GM23338 (cell line): ENCODE measurements around the gene SYNE2. TPM values are rescaled to one million over a fixed set of nuclear protein-coding genes. Genes with fewer than 3 reads are reported as not detected.

Experiments
- ATAC-seq: fragments of 200-7000 bp; cut with Tn5 transposase; 3 replicates; pipeline ENCODE4 v1.9.1; 2020
- DNase-seq: peaks from one replicate; pipeline ENCODE4 v3.0.0-alpha.2; 2015; ENCODE audit warnings: low spot score
- H2AFZ ChIP-seq: fragments of 200-600 bp; sonication (generic); 2 replicates; pipeline ENCODE4 v1.8.0; 2016; ENCODE audit warnings: antibody characterized with exemption, mild to moderate bottlenecking, moderate library complexity
- H3F3A ChIP-seq: fragments of 200-600 bp; sonication (generic); replicated peaks from 2 replicates; pipeline ENCODE4 v1.8.0; 2017; ENCODE audit warnings: antibody characterized with exemption, mixed run types, low read depth
- H3K27ac ChIP-seq: fragments of 200-600 bp; sonication (generic); 2 replicates; pipeline ENCODE4 v1.6.1; 2016; ENCODE audit warnings: low read depth
- H3K27me3 ChIP-seq: fragments of 200-600 bp; sonication (generic); 2 replicates; pipeline ENCODE4 v1.8.0; 2016; ENCODE audit warnings: mild to moderate bottlenecking, mixed run types, moderate library complexity; ENCODE audit not compliant: insufficient read depth
- H3K36me3 ChIP-seq: fragments of 200-600 bp; sonication (generic); 2 replicates; pipeline ENCODE4 v1.8.0; 2016; ENCODE audit warnings: mild to moderate bottlenecking; ENCODE audit not compliant: insufficient read depth
- H3K4me1 ChIP-seq: fragments of 200-600 bp; sonication (generic); 2 replicates; pipeline ENCODE4 v1.8.0; 2016; ENCODE audit warnings: mild to moderate bottlenecking, moderate library complexity; ENCODE audit not compliant: insufficient read depth
- H3K4me2 ChIP-seq: fragments of 200-600 bp; sonication (generic); 2 replicates; pipeline ENCODE4 v1.7.1; 2017; ENCODE audit warnings: mixed run types
- H3K4me3 ChIP-seq: fragments of 200-600 bp; sonication (generic); 2 replicates; pipeline ENCODE4 v1.6.1; 2016; ENCODE audit warnings: mixed run types
- H3K79me2 ChIP-seq: fragments of 200-600 bp; sonication (generic); replicated peaks from 2 replicates; pipeline ENCODE4 v1.8.0; 2017; ENCODE audit warnings: mild to moderate bottlenecking; ENCODE audit not compliant: insufficient read depth
- H3K9me2 ChIP-seq: fragments of 200-600 bp; sonication (generic); 2 replicates; pipeline ENCODE4 v1.8.0; 2017; ENCODE audit not compliant: insufficient read depth
- H4K20me1 ChIP-seq: fragments of 200-600 bp; sonication (generic); replicated peaks from 2 replicates; pipeline ENCODE4 v1.8.0; 2017; ENCODE audit warnings: mild to moderate bottlenecking; ENCODE audit not compliant: insufficient read depth
- H3K27ac Mint-ChIP-seq: 2 replicates; pipeline ENCODE4 v1.8.0; 2020; ENCODE audit warnings: inconsistent platforms, mild to moderate bottlenecking, moderate library complexity, mixed read lengths
- H3K27me3 Mint-ChIP-seq: 3 replicates; pipeline ENCODE4 v1.8.0; 2022; ENCODE audit warnings: low read depth, mild to moderate bottlenecking, moderate library complexity, mixed read lengths, inconsistent platforms; ENCODE audit not compliant: insufficient read depth, poor library complexity
- H3K36me3 Mint-ChIP-seq: 3 replicates; pipeline ENCODE4 v1.8.0; 2021; ENCODE audit warnings: low read depth, mild to moderate bottlenecking, inconsistent platforms, moderate library complexity, mixed read lengths
- H3K4me1 Mint-ChIP-seq: 3 replicates; pipeline ENCODE4 v1.8.0; 2020; ENCODE audit warnings: mild to moderate bottlenecking, inconsistent platforms, mixed read lengths
- H3K4me3 Mint-ChIP-seq: 3 replicates; pipeline ENCODE4 v1.8.0; 2021; ENCODE audit warnings: moderate library complexity, mild to moderate bottlenecking, inconsistent platforms, mixed read lengths
- H3K9me3 Mint-ChIP-seq: 3 replicates; pipeline ENCODE4 v1.8.0; 2020; ENCODE audit warnings: moderate library complexity, mild to moderate bottlenecking, inconsistent platforms, mixed read lengths
- CREB1 ChIP-seq: fragments of 250-450 bp; sonication (Bioruptor Pico); IDR thresholded peaks from 2 replicates; pipeline ENCODE4 v1.5.0; 2020; ENCODE audit warnings: low read depth, mild to moderate bottlenecking, moderate library complexity
- ETS1 ChIP-seq: IDR thresholded peaks from 2 replicates; pipeline ENCODE4 v1.6.1; 2016; ENCODE audit warnings: antibody characterized with exemption
- EZH2phosphoT487 ChIP-seq: fragments of 200-600 bp; sonication (generic); IDR thresholded peaks from one replicate; pipeline ENCODE4 v1.8.1; 2018; ENCODE audit warnings: antibody characterized with exemption; ENCODE audit not compliant: unreplicated experiment
- JUNB ChIP-seq: IDR thresholded peaks from one replicate; pipeline ENCODE4 v1.6.1; 2016; ENCODE audit warnings: antibody characterized with exemption; ENCODE audit not compliant: unreplicated experiment
- NANOG ChIP-seq: IDR thresholded peaks from 2 replicates; pipeline ENCODE4 v1.6.1; 2016; ENCODE audit warnings: antibody characterized with exemption, borderline replicate concordance
- POLR2AphosphoS5 ChIP-seq: IDR thresholded peaks from 2 replicates; pipeline ENCODE4 v1.6.1; 2016; ENCODE audit warnings: antibody characterized with exemption, low read depth
- ZNF114 ChIP-seq: fragments of 250-450 bp; sonication (Bioruptor Pico); IDR thresholded peaks from 2 replicates; pipeline ENCODE4 v1.5.0; 2020; ENCODE audit warnings: mild to moderate bottlenecking, moderate library complexity
- polyA plus RNA-seq: library from polyadenylated mRNA; unstranded; fragments of >200 nt; fragmentation: Nextera tagmentation; extraction: Ambion mirVana; gene quantifications from 2 replicates; pipeline ENCODE4 v1.2.1, GENCODE V29; 2016
- total RNA-seq: library from RNA; depleted of rRNA; stranded (reverse); fragments of >200 nt; shearing (Covaris generic); gene quantifications from 2 replicates; pipeline ENCODE4 v1.2.3, GENCODE V29; 2014
- TF ChIP-seq, protein P1 (sequence below): fragments of 250-450 bp; sonication (Bioruptor Pico); IDR thresholded peaks from 2 replicates; pipeline ENCODE4 v1.5.0; 2020; ENCODE audit warnings: mild to moderate bottlenecking, moderate library complexity

Gene SYNE2
- total and polyA plus RNA-seq, 2 experiments from 2014 or later, result 34.3 to 86.5 TPM

DNA sequence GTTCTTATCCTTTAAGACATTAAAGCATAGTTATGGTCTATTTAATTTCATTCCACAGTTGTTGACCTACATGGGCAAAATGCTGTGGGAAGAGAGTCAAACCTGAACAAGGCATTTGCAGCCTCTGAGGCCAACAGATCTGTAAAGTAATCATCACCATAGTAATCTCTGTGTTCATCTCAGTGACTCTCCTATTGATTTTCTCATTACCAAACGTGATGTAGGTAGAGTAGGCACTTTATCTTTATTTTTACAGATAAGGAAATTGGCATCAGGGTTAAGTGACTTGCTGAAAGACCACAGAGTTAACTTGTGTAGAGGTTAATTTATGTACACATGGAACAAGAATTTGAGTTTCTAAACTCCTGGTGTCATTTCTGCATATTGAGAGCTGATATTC lies 238.4 kb downstream of the SYNE2 start (continued):
- TF ChIP-seq, protein P1, sequence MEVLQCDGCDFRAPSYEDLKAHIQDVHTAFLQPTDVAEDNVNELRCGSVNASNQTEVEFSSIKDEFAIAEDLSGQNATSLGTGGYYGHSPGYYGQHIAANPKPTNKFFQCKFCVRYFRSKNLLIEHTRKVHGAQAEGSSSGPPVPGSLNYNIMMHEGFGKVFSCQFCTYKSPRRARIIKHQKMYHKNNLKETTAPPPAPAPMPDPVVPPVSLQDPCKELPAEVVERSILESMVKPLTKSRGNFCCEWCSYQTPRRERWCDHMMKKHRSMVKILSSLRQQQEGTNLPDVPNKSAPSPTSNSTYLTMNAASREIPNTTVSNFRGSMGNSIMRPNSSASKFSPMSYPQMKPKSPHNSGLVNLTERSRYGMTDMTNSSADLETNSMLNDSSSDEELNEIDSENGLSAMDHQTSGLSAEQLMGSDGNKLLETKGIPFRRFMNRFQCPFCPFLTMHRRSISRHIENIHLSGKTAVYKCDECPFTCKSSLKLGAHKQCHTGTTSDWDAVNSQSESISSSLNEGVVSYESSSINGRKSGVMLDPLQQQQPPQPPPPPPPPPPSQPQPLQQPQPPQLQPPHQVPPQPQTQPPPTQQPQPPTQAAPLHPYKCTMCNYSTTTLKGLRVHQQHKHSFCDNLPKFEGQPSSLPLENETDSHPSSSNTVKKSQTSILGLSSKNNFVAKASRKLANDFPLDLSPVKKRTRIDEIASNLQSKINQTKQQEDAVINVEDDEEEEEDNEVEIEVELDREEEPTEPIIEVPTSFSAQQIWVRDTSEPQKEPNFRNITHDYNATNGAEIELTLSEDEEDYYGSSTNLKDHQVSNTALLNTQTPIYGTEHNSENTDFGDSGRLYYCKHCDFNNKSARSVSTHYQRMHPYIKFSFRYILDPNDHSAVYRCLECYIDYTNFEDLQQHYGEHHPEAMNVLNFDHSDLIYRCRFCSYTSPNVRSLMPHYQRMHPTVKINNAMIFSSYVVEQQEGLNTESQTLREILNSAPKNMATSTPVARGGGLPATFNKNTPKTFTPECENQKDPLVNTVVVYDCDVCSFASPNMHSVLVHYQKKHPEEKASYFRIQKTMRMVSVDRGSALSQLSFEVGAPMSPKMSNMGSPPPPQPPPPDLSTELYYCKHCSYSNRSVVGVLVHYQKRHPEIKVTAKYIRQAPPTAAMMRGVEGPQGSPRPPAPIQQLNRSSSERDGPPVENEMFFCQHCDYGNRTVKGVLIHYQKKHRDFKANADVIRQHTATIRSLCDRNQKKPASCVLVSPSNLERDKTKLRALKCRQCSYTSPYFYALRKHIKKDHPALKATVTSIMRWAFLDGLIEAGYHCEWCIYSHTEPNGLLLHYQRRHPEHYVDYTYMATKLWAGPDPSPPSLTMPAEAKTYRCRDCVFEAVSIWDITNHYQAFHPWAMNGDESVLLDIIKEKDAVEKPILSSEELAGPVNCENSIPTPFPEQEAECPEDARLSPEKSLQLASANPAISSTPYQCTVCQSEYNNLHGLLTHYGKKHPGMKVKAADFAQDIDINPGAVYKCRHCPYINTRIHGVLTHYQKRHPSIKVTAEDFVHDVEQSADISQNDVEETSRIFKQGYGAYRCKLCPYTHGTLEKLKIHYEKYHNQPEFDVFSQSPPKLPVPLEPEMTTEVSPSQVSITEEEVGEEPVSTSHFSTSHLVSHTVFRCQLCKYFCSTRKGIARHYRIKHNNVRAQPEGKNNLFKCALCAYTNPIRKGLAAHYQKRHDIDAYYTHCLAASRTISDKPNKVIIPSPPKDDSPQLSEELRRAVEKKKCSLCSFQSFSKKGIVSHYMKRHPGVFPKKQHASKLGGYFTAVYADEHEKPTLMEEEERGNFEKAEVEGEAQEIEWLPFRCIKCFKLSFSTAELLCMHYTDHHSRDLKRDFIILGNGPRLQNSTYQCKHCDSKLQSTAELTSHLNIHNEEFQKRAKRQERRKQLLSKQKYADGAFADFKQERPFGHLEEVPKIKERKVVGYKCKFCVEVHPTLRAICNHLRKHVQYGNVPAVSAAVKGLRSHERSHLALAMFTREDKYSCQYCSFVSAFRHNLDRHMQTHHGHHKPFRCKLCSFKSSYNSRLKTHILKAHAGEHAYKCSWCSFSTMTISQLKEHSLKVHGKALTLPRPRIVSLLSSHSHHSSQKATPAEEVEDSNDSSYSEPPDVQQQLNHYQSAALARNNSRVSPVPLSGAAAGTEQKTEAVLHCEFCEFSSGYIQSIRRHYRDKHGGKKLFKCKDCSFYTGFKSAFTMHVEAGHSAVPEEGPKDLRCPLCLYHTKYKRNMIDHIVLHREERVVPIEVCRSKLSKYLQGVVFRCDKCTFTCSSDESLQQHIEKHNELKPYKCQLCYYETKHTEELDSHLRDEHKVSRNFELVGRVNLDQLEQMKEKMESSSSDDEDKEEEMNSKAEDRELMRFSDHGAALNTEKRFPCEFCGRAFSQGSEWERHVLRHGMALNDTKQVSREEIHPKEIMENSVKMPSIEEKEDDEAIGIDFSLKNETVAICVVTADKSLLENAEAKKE (CRISPR knock-in tag), result no peak
- no peak for TF ChIP-seq JUNB
- no peak for TF ChIP-seq NANOG

DNA sequence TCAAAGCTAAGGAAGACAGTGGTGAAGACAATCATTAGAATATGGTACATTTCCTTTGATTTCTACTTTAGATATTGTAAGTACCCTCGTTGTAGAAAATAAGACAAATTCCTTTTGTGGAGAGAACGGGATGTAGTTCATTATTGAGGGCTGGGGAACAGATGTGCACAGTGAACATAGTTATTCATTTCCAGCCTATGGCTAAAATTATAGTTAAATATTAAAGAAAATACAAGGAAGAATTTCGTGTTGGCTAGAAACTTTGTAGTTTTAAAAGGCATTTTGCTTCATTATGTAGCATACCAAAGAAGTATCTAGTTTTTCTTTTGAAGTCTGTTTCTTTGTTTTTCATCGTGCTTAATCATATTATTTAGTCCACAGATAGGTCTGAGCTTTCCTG lies 239.5 kb downstream of the SYNE2 start:
- H3K27me3 Mint-ChIP-seq, result peaks cover 4% of the 10 kb centered on the region
- H3K4me1 ChIP-seq, result peaks cover 18% of the 10 kb centered on the region

More for the DNA sequence above, 239.5 kb downstream of the SYNE2 start:
- Mint-ChIP-seq H3K4me1 (peaks cover 22% of the 10 kb centered on the region), H3K36me3 (0 out of 3 replicates have a peak, but pooled peaks cover 3% of the 10 kb centered on the region), H3K9me3 (no peaks in the 10 kb centered on the region), H3K27ac (no peak overlapping the region), H3K4me3 (no peak overlapping the region)
- H3K27ac ChIP-seq, result no peak overlapping the region
- no peak overlapping the region for H2AFZ ChIP-seq
- H3K4me3 ChIP-seq, result no peak overlapping the region
- no peaks in the 10 kb centered on the region for H3K79me2 ChIP-seq
- no peaks in the 10 kb centered on the region for H4K20me1 ChIP-seq
- no peaks in the 10 kb centered on the region for H3K36me3 ChIP-seq
- no peak overlapping the region for H3K4me2 ChIP-seq
- DNase-seq, result no peak
- H3K9me2 ChIP-seq, result no peaks in the 10 kb centered on the region
- H3F3A ChIP-seq, result no peaks in the 10 kb centered on the region
- no peak for TF ChIP-seq NANOG
- no peak for TF ChIP-seq ETS1
- no peak for TF ChIP-seq ZNF114 (CRISPR knock-in tag)
- TF ChIP-seq, protein P1 (CRISPR knock-in tag), result no peak
- TF ChIP-seq CREB1 (CRISPR knock-in tag), result no peak
- TF ChIP-seq POLR2AphosphoS5, result no peak
- TF ChIP-seq EZH2phosphoT487, result no peak
- no peak for TF ChIP-seq JUNB
- no peak for ATAC-seq
- no peaks in the 10 kb centered on the region for H3K27me3 ChIP-seq
